Measurements from ENCODE around the gene PDE3A.
"Not testable (repeated sequence)": the region's sequence is repeated elsewhere in the genome, so short reads cannot be mapped to it uniquely, and the experiment has no call there.

Gene PDE3A

GRCh38 chr12:20367583-20368113, 689 bp upstream of the PDE3A start:
- H3K4me3 Mint-ChIP-seq, result no peak overlapping the region
- no peak overlapping the region for H3K27ac Mint-ChIP-seq
- peaks cover 1% of the 10 kb centered on the region for H3K4me1 Mint-ChIP-seq (ENCODE audit: low read depth)
- no peaks in the 10 kb centered on the region for H3K9me3 Mint-ChIP-seq
- H3K36me3 Mint-ChIP-seq (ENCODE audit: low read depth), result no peaks in the 10 kb centered on the region
- peaks cover 43% of the 10 kb centered on the region for H3K27me3 Mint-ChIP-seq (ENCODE audit: low read depth)

DNA sequence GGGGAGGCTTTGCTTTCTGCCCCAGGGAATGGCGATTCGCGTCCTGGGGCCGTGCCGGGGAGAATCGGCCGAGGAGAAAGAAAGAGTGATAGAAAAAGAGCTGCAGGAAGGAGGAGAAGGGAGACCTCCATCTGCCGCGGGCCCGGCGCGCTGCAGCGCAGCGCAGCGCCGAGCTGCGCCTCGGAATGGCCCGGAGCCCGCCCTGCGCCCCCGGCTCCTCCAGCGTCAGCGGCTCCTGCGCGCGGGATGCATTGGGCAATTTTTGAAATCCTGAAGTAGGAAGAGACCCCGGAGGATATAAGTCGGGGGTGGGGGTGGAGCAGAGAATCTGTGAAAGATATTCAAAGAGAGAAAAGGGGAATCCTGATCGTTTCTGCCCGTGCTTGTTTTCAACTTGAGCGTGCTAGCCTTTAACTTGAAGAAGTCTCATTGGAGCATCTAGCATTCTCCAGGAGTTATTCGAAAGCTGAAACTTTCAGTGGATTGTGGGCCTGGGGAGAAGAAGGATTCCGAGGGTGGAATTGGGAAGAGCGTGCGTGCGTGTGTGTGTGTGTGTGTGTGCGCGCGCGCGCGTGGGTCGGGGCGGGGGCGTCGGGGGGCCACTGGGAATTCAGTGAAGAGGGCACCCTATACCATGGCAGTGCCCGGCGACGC, 441 bp downstream of the PDE3A start:
- no peak overlapping the region for H3K4me3 Mint-ChIP-seq
- no peaks in the 10 kb centered on the region for H3K36me3 Mint-ChIP-seq (ENCODE audit: low read depth)
- H3K27ac Mint-ChIP-seq, result no peak overlapping the region
- H3K27me3 Mint-ChIP-seq (ENCODE audit: low read depth), result peaks cover 46% of the 10 kb centered on the region
- no peaks in the 10 kb centered on the region for H3K9me3 Mint-ChIP-seq
- H3K4me1 Mint-ChIP-seq (ENCODE audit: low read depth), result peaks cover 1% of the 10 kb centered on the region

GRCh38 chr12:20369305-20370013, 1.1 kb downstream of the PDE3A start:
- Mint-ChIP-seq H3K27ac (no peak overlapping the region), H3K9me3 (no peaks in the 10 kb centered on the region), H3K4me1 (ENCODE audit: low read depth) (peaks cover 1% of the 10 kb centered on the region), H3K27me3 (ENCODE audit: low read depth) (peaks cover 46% of the 10 kb centered on the region), H3K36me3 (ENCODE audit: low read depth) (no peaks in the 10 kb centered on the region), H3K4me3 (no peak overlapping the region)

DNA sequence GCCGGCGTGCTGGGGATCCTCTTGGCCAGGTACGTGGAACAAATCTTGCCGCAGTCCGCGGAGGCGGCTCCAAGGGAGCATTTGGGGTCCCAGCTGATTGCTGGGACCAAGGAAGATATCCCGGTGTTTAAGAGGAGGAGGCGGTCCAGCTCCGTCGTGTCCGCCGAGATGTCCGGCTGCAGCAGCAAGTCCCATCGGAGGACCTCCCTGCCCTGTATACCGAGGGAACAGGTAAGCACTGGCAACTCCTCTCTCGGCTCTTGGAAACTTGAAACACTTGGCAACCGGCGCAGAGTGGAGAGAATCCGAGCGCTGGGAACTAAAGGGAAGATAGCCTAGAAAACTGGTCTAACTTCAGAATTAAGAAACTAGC, 1.7 kb downstream of the PDE3A start:
- peaks cover 46% of the 10 kb centered on the region for H3K27me3 Mint-ChIP-seq (ENCODE audit: low read depth)
- no peaks in the 10 kb centered on the region for H3K36me3 Mint-ChIP-seq (ENCODE audit: low read depth)
- H3K4me3 Mint-ChIP-seq, result no peak overlapping the region
- peaks cover 1% of the 10 kb centered on the region for H3K4me1 Mint-ChIP-seq (ENCODE audit: low read depth)
- no peak overlapping the region for H3K27ac Mint-ChIP-seq
- no peaks in the 10 kb centered on the region for H3K9me3 Mint-ChIP-seq

- H3K9me3 Mint-ChIP-seq, result no peaks in the 10 kb centered on the region
- no peak overlapping the region for H3K4me3 Mint-ChIP-seq
- peaks cover 1% of the 10 kb centered on the region for H3K4me1 Mint-ChIP-seq (ENCODE audit: low read depth)
- no peaks in the 10 kb centered on the region for H3K36me3 Mint-ChIP-seq (ENCODE audit: low read depth)
- peaks cover 46% of the 10 kb centered on the region for H3K27me3 Mint-ChIP-seq (ENCODE audit: low read depth)
- no peak overlapping the region for H3K27ac Mint-ChIP-seq
Observed at GRCh38 chr12:20370866-20371519, 2.7 kb downstream of the PDE3A start.

DNA sequence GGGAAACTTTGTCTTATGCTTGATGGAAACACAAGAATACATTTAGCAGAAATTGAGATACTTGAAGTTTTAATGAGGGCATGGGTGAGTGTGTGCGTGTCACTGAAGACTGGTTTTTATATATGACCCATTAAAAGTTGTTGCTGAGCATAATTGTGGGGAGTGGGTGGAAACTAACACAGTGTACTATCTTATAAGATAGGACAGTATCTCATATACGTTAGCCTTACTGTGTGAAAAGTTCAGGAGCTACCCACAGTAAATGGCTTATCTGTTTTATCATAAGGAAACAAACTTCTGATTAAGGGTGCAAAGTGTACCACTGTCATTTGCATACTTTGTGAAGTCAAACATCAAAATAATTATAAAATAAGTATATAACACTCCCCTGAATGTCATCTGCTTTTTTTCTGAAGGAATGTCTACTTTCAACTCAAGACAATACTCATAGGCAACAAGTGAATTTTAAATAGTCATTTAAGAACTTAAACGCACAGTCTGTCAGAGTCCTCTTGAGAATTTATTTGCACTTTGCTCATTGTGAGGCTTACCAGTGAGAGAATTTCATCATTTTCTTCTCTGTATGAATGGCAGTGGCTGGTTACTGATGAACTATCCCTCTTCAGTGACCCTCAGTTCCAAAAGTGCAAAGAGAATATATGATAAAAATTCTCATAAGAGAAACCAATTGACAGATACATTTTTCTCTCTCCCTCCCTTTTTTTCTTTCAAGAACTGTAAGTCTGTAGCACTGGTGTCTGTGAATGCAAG, 4.2 kb downstream of the PDE3A start:
- Mint-ChIP-seq H3K27ac (no peak overlapping the region), H3K27me3 (ENCODE audit: low read depth) (peaks cover 38% of the 10 kb centered on the region), H3K4me3 (no peak overlapping the region), H3K9me3 (no peaks in the 10 kb centered on the region), H3K4me1 (ENCODE audit: low read depth) (peaks cover 1% of the 10 kb centered on the region), H3K36me3 (ENCODE audit: low read depth) (no peaks in the 10 kb centered on the region)

DNA sequence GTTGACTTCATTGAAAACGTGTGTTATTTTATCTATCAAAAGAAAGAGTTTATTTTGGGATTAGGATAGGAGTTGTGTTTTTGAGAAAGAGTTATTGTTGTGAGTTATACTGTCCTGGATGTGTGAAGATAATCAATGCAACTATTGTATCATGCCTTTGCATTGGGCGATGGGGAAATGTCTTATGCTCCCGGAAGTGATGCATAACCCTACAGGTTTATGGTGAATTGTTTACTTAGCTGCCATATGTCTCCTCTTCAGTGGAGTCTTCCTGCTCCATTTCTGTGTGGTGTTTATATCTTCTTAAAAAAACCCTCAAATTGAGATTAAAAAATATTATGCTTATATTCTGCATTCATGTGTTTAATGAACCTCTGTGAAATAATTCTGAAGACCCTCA, 6.5 kb downstream of the PDE3A start:
- H3K27me3 Mint-ChIP-seq (ENCODE audit: low read depth), result peaks cover 19% of the 10 kb centered on the region
- no peak overlapping the region for H3K4me3 Mint-ChIP-seq
- H3K9me3 Mint-ChIP-seq, result no peaks in the 10 kb centered on the region
- H3K36me3 Mint-ChIP-seq (ENCODE audit: low read depth), result no peaks in the 10 kb centered on the region
- H3K4me1 Mint-ChIP-seq (ENCODE audit: low read depth), result no peaks in the 10 kb centered on the region
- no peak overlapping the region for H3K27ac Mint-ChIP-seq

DNA sequence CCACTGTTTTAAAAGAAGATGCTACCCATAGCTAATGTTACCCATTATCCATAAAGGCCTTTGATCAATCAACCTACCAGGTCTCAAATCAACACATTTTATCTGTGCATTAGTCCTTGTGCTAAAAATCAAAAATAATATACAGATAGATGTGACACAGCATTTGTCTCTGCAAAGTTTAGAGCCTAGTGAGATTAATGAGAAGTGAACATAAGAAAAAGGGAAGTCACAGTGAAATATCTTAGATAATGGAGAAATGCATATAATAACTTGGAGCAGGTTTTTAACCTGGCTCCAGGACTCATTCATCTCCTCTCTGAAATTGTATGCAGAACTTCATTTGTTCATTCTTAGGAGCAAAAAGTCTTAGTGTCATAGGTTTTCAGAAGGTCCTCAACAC, 7.2 kb downstream of the PDE3A start:
- H3K9me3 Mint-ChIP-seq, result no peaks in the 10 kb centered on the region
- H3K27me3 Mint-ChIP-seq (ENCODE audit: low read depth), result peaks cover 12% of the 10 kb centered on the region
- no peaks in the 10 kb centered on the region for H3K36me3 Mint-ChIP-seq (ENCODE audit: low read depth)
- H3K27ac Mint-ChIP-seq, result no peak overlapping the region
- no peaks in the 10 kb centered on the region for H3K4me1 Mint-ChIP-seq (ENCODE audit: low read depth)
- H3K4me3 Mint-ChIP-seq, result no peak overlapping the region

GRCh38 chr12:20376984-20377383, 8.6 kb downstream of the PDE3A start:
- no peak overlapping the region for H3K27ac Mint-ChIP-seq
- peaks cover 3% of the 10 kb centered on the region for H3K27me3 Mint-ChIP-seq (ENCODE audit: low read depth)
- H3K4me1 Mint-ChIP-seq (ENCODE audit: low read depth), result no peaks in the 10 kb centered on the region
- H3K36me3 Mint-ChIP-seq (ENCODE audit: low read depth), result no peaks in the 10 kb centered on the region
- no peak overlapping the region for H3K4me3 Mint-ChIP-seq
- no peaks in the 10 kb centered on the region for H3K9me3 Mint-ChIP-seq

DNA sequence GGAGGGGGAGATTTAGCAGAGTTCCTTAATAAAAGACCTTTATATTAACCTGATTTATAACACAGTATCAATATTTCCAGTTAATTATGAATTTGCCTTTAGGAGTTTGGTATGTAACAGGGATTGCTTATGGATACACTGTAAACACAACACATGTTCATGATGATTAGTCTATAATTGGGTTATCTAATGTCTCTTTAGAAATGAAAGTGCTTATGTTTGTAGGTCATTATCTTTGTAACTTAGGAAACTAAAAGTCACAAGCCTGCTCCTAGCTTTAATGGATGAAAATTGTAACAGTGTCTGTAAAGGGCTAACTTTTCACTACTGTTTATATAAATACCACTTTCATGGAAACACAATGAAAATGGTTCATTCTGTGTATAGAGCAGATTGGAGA, 9.4 kb downstream of the PDE3A start:
- H3K27me3 Mint-ChIP-seq (ENCODE audit: low read depth), result peaks cover 3% of the 10 kb centered on the region
- H3K9me3 Mint-ChIP-seq, result no peaks in the 10 kb centered on the region
- H3K36me3 Mint-ChIP-seq (ENCODE audit: low read depth), result no peaks in the 10 kb centered on the region
- H3K27ac Mint-ChIP-seq, result no peak overlapping the region
- no peak overlapping the region for H3K4me3 Mint-ChIP-seq
- no peaks in the 10 kb centered on the region for H3K4me1 Mint-ChIP-seq (ENCODE audit: low read depth)

- Mint-ChIP-seq H3K36me3 (ENCODE audit: low read depth) (no peaks in the 10 kb centered on the region), H3K27ac (no peak overlapping the region), H3K9me3 (no peaks in the 10 kb centered on the region), H3K4me3 (no peak overlapping the region), H3K4me1 (ENCODE audit: low read depth) (no peaks in the 10 kb centered on the region), H3K27me3 (ENCODE audit: low read depth) (no peaks in the 10 kb centered on the region)
Observed at GRCh38 chr12:20382117-20382516, 13.8 kb downstream of the PDE3A start.

DNA sequence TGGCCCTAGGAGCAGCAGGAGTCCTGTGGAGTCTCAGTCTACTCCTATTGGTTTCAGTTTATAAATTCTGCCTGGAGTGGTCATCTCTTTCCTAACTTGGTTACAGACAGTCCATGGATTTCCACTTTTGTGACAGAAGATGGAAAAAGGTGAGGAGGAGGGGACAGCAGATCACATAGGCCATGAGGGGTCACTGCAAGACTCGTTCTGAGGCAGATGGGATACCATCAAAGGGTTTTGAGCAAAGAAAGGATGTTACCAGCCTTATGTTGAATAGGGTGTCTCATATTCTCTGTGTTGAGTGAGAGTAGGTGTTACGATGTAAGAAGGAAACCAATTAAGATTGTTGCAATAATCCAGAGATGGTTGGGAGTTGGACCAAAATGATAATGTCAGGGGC, 15.3 kb downstream of the PDE3A start:
- no peaks in the 10 kb centered on the region for H3K9me3 Mint-ChIP-seq
- H3K4me3 Mint-ChIP-seq, result no peak overlapping the region
- H3K4me1 Mint-ChIP-seq (ENCODE audit: low read depth), result no peaks in the 10 kb centered on the region
- no peaks in the 10 kb centered on the region for H3K36me3 Mint-ChIP-seq (ENCODE audit: low read depth)
- no peak overlapping the region for H3K27ac Mint-ChIP-seq
- no peaks in the 10 kb centered on the region for H3K27me3 Mint-ChIP-seq (ENCODE audit: low read depth)

DNA sequence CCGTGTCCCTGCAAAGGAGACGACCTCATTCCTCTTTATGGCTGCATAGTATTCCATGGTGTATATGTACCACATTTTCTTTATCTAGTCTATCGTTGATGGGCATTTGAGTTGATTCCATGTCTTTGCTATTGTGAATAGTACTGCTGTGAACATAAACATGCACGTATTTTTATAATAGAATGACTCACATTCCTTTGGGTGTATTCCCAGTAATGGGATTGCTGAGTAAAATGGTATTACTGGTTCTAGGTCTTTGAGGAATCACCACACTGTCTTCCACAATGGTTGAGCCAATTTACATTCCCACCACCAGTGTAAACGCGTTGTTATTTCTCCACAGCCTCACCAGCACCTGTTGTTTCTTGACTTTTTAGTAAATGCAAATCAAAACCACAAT, 16.5 kb downstream of the PDE3A start:
- H3K27ac Mint-ChIP-seq; H3K4me1 Mint-ChIP-seq (ENCODE audit: low read depth); H3K9me3 Mint-ChIP-seq; H3K36me3 Mint-ChIP-seq (ENCODE audit: low read depth); H3K27me3 Mint-ChIP-seq (ENCODE audit: low read depth); H3K4me3 Mint-ChIP-seq: not testable (repeated sequence)

DNA sequence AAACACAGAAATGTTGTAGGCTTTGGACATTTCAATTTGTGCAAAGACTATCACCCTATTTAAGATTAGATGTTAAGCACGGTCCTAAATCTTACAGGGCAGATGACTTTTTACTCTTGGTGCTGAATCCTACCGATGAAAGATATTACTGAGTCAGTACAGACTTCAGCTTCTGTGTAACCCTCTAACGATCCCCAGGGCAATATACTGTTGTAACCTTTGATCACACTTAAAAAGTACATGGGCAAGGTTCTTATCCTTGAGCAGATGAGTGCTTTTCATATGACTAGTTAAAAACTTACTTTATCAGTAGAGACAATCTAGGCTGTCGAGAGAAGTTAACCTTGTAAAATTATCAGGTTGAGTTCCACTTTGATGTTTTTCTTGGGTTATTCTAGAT, 22.5 kb downstream of the PDE3A start:
- Mint-ChIP-seq H3K9me3 (no peaks in the 10 kb centered on the region), H3K27ac (no peak overlapping the region), H3K4me3 (no peak overlapping the region), H3K4me1 (ENCODE audit: low read depth) (no peaks in the 10 kb centered on the region), H3K36me3 (ENCODE audit: low read depth) (no peaks in the 10 kb centered on the region), H3K27me3 (ENCODE audit: low read depth) (no peaks in the 10 kb centered on the region)
